BJ (cell line): ENCODE data around the gene IGF2BP3. TPM values are rescaled to one million over a fixed set of nuclear protein-coding genes. Genes with fewer than 3 reads are reported as not detected.
A peak's percentile ranks its signal among the peaks of the same experiment; 100 is the strongest.

ENCODE experiments used
- CTCF ChIA-PET: fragments of 350-600 bp; formaldehyde crosslinking; extraction: SDS; loops from one replicate; lab custom pipeline; 2021; ENCODE audit warnings: antibody characterized with exemption, inconsistent platforms; lab: Yijun Ruan, JAX
- POLR2A ChIA-PET: fragments of 300-600 bp; sonication (Branson Sonifier 250); formaldehyde crosslinking; extraction: SDS; loops from one replicate; lab custom pipeline; 2021; ENCODE audit warnings: antibody characterized with exemption; lab: Charles Lee
- DNase-seq: peaks from one replicate; pipeline ENCODE4 v3.0.0-alpha.2; 2011; ENCODE audit warnings: low read depth
- H3K27me3 ChIP-seq: 2 replicates; pipeline ENCODE4 v1.6.0; 2011; ENCODE audit warnings: low read length; ENCODE audit not compliant: control insufficient read depth, insufficient read depth
- H3K36me3 ChIP-seq: 2 replicates; pipeline ENCODE4 v1.5.1; 2011; ENCODE audit warnings: low read length; ENCODE audit not compliant: control insufficient read depth, insufficient read depth
- H3K4me3 ChIP-seq: 2 replicates; pipeline ENCODE4 v1.5.1; 2011; ENCODE audit warnings: low read depth, mild to moderate bottlenecking, control low read depth, low read length
- CTCF ChIP-seq: IDR thresholded peaks from 2 replicates; pipeline ENCODE4 v1.5.1; 2011; ENCODE audit warnings: low read depth, mild to moderate bottlenecking, control low read depth, inconsistent platforms, low read length, moderate library complexity; ENCODE audit not compliant: insufficient read depth
- polyA plus RNA-seq: library from polyadenylated mRNA; depleted of rRNA; stranded (reverse); fragments of >200 nt; gene quantifications from 2 replicates; pipeline ENCODE4 v1.2.3, GENCODE V29; 2011

Gene IGF2BP3
- polyA plus RNA-seq, 1 experiment, result 14.4 TPM

GRCh38 chr7:23467806-23468525 lies 2.3 kb downstream of the IGF2BP3 start:
- DNase-seq, result no peak
- no peak for TF ChIP-seq CTCF
- CTCF ChIA-PET, result interaction anchor here (0.8 to 1.2 kb wide), 2 partner anchors 64 to 110 kb away, joined by 3 to 5 read pairs; no protein-coding TSS in a partner anchor
- Histone ChIP-seq H3K36me3 (no peaks in the 10 kb centered on the region), H3K4me3 (peak overlapping the region; percentile 49), H3K27me3 (peaks cover 20% of the 10 kb centered on the region)
- POLR2A ChIA-PET, result no interaction called here

- DNase-seq, result no peak
- H3K36me3 ChIP-seq, result no peaks in the 10 kb centered on the region
- peak overlapping the region; percentile 49 for H3K4me3 ChIP-seq
- ChIA-PET CTCF (interaction anchor here (1.2 kb wide), 1 partner anchor 109 kb away, joined by 5 read pairs; no protein-coding TSS in a partner anchor), POLR2A (no interaction called here)
- H3K27me3 ChIP-seq, result peaks cover 20% of the 10 kb centered on the region
- no peak for TF ChIP-seq CTCF
Measured at GRCh38 chr7:23467291-23467805, 2.9 kb downstream of the IGF2BP3 start.

GRCh38 chr7:23462846-23463245 lies 7.4 kb downstream of the IGF2BP3 start:
- H3K36me3 ChIP-seq, result no peaks in the 10 kb centered on the region
- H3K27me3 ChIP-seq, result peaks cover 12% of the 10 kb centered on the region
- POLR2A ChIA-PET, result no interaction called here
- CTCF ChIA-PET, result interaction anchor here (0.6 to 3.3 kb wide), 11 partner anchors 10 to 196 kb away, joined by 3 to 14 read pairs (median 3); no protein-coding TSS in a partner anchor
- no peak for DNase-seq
- no peak overlapping the region for H3K4me3 ChIP-seq
- peak; percentile 39 for TF ChIP-seq CTCF

GRCh38 chr7:23458044-23458443 lies 12.2 kb downstream of the IGF2BP3 start:
- CTCF ChIA-PET, result interaction anchor here (1.2 kb wide), 1 partner anchor 180 kb away, joined by 3 read pairs; no protein-coding TSS in a partner anchor

More at GRCh38 chr7:23458044-23458443, 12.2 kb downstream of the IGF2BP3 start:
- Histone ChIP-seq H3K27me3 (no peaks in the 10 kb centered on the region), H3K36me3 (no peaks in the 10 kb centered on the region), H3K4me3 (no peak overlapping the region)
- DNase-seq, result no peak
- POLR2A ChIA-PET, result no interaction called here
- no peak for TF ChIP-seq CTCF
